PC-3 (cell line): Measurements from ENCODE around the gene GPR52. TPM values are rescaled to one million over a fixed set of nuclear protein-coding genes. Genes with fewer than 3 reads are reported as not detected.

Experiments used
- ATAC-seq: fragments of 200-7000 bp; cut with Tn5 transposase; 2 replicates; pipeline ENCODE4 v1.9.1; 2020; ENCODE audit warnings: mild to moderate bottlenecking, moderate library complexity
- Bru-seq: library from RNA; stranded (reverse); fragments of 400-500 nt; gene quantifications from one replicate; lab custom pipeline; 2021; lab: Mats Ljungman, UMichigan
- BruChase-seq, 2 experiments: library from RNA; stranded (reverse); fragments of 400-500 nt; gene quantifications; one replicate each; lab custom pipeline; 2021; lab: Mats Ljungman, UMichigan
- BruUV-seq: library from RNA; stranded (reverse); fragments of 400-500 nt; replicated peaks from 2 replicates; lab custom pipeline; 2021; lab: Mats Ljungman, UMichigan
- CTCF ChIA-PET: fragments of 300-600 bp; sonication (Branson Sonifier 250); formaldehyde crosslinking; loops from one replicate; lab custom pipeline; 2022; ENCODE audit warnings: antibody characterized with exemption; lab: Charles Lee
- POLR2A ChIA-PET: fragments of 300-600 bp; sonication (Branson Sonifier 250); formaldehyde crosslinking; loops from one replicate; lab custom pipeline; 2022; ENCODE audit warnings: antibody characterized with exemption; ENCODE audit not compliant: unreplicated experiment; lab: Charles Lee
- DNase-seq: peaks from one replicate; pipeline ENCODE4 v3.0.0-alpha.2; 2015
- H2AFZ ChIP-seq: fragments of 300-600 bp; sonication (generic); 2 replicates; pipeline ENCODE4 v1.6.0; 2016; ENCODE audit warnings: antibody characterized with exemption, low read length
- H3F3A ChIP-seq: fragments of 300-600 bp; sonication (generic); one replicate; pipeline ENCODE4 v1.6.0; 2017; ENCODE audit warnings: antibody characterized with exemption, low read length, control low read depth, mild to moderate bottlenecking; ENCODE audit not compliant: unreplicated experiment
- H3K27ac ChIP-seq: fragments of 300-600 bp; sonication (generic); 2 replicates; pipeline ENCODE4 v1.5.1; 2016; ENCODE audit warnings: mild to moderate bottlenecking, low read length
- H3K27me3 ChIP-seq: fragments of 300-600 bp; sonication (generic); 2 replicates; pipeline ENCODE4 v1.6.1; 2016; ENCODE audit warnings: low read length, mixed read lengths
- H3K36me3 ChIP-seq: fragments of 300-600 bp; sonication (generic); 2 replicates; pipeline ENCODE4 v1.6.1; 2016; ENCODE audit warnings: low read depth, mixed run types, low read length, mixed read lengths
- H3K4me1 ChIP-seq: fragments of 300-600 bp; sonication (generic); 2 replicates; pipeline ENCODE4 v1.5.1; 2016; ENCODE audit warnings: low read length; ENCODE audit not compliant: insufficient read depth
- H3K4me2 ChIP-seq: fragments of 300-600 bp; sonication (generic); 2 replicates; pipeline ENCODE4 v1.6.0; 2016; ENCODE audit warnings: low read length
- H3K4me3 ChIP-seq: fragments of 300-600 bp; sonication (generic); 2 replicates; pipeline ENCODE4 v1.5.1; 2016; ENCODE audit warnings: mild to moderate bottlenecking, low read length, mixed read lengths
- H3K79me2 ChIP-seq: fragments of 300-600 bp; sonication (generic); 2 replicates; pipeline ENCODE4 v1.6.1; 2017; ENCODE audit warnings: low read length, mixed read lengths
- H3K9ac ChIP-seq: fragments of 300-600 bp; sonication (generic); 2 replicates; pipeline ENCODE4 v1.6.0; 2016; ENCODE audit warnings: mild to moderate bottlenecking, low read length
- H3K9me2 ChIP-seq: fragments of 300-600 bp; sonication (generic); replicated peaks from 2 replicates; pipeline ENCODE4 v1.6.1; 2016; ENCODE audit warnings: mixed run types, low read length, mixed read lengths
- H3K9me3 ChIP-seq: fragments of 300-600 bp; sonication (generic); 2 replicates; pipeline ENCODE4 v1.6.1; 2016; ENCODE audit warnings: low read length, mixed read lengths
- H4K20me1 ChIP-seq: fragments of 300-600 bp; sonication (generic); 2 replicates; pipeline ENCODE4 v1.6.1; 2016; ENCODE audit warnings: low read length, mixed read lengths
- CTCF ChIP-seq: fragments of 300-600 bp; sonication (generic); conservative IDR thresholded peaks from 2 replicates; pipeline ENCODE4 v1.5.1; 2017; ENCODE audit warnings: antibody characterized with exemption, low read depth, mild to moderate bottlenecking, low read length
- EZH2 ChIP-seq: fragments of 300-600 bp; sonication (generic); IDR thresholded peaks from one replicate; pipeline ENCODE4 v1.6.1; 2017; ENCODE audit warnings: antibody characterized with exemption, mild to moderate bottlenecking, low read length; ENCODE audit not compliant: unreplicated experiment
- EZH2phosphoT487 ChIP-seq: fragments of 300-600 bp; sonication (generic); IDR thresholded peaks from 2 replicates; pipeline ENCODE4 v1.6.1; 2018; ENCODE audit warnings: mild to moderate bottlenecking, antibody characterized with exemption, low read length, borderline replicate concordance
- intact Hi-C: fragments of 100-400 bp; cut with micrococcal nuclease; formaldehyde crosslinking; loops from 2 replicates; pipeline ENCODE4 v1.9.0; 2023
- long read RNA-seq: library from polyadenylated mRNA; unstranded; transcript quantifications from one replicate; pipeline ENCODE4 v2.0.0, GENCODE V29; 2021; ENCODE audit not compliant: unreplicated experiment
- total RNA-seq: library from RNA; depleted of rRNA; stranded (reverse); fragments of >200 nt; gene quantifications from 2 replicates; pipeline ENCODE4 v1.2.3, GENCODE V29; 2014; rRNA removed

Gene GPR52
- total RNA-seq (0.44 and 3.6 TPM in 2 replicates), Bru-seq, nascent RNA (percentile 62 among the genes with signal in this experiment), BruChase-seq, experiment 1, labeled RNA remaining after a 6-hour chase (percentile 50 among the genes with signal in this experiment), BruChase-seq, experiment 2, labeled RNA remaining after a 2-hour chase (percentile 67 among the genes with signal in this experiment)
- long read RNA-seq, result 0 reads

GRCh38 chr1:174447866-174448530 is at the start of gene GPR52:
GPR52 (plus strand) TSS chr1:174447964; CDS start chr1:174448112, 148 bp downstream.
- Histone ChIP-seq H3K4me1 (no peaks in the 10 kb centered on the region), H3K9ac (no peak within 1 kb of the TSS), H3K36me3 (no peaks in the 10 kb centered on the region), H3K27me3 (no peaks in the 10 kb centered on the region), H4K20me1 (no peaks in the 10 kb centered on the region), H3K4me2 (no peak within 1 kb of the TSS), H3K27ac (no peak within 1 kb of the TSS), H3K4me3 (no peak within 1 kb of the TSS), H3K79me2 (no peaks in the 10 kb centered on the region), H2AFZ (no peak within 1 kb of the TSS), H3K9me3 (no peaks in the 10 kb centered on the region), H3F3A (no peaks in the 10 kb centered on the region), H3K9me2 (no peaks in the 10 kb centered on the region)
- intact Hi-C loops, result no loop called here
- POLR2A ChIA-PET, result no interaction called here
- TF ChIP-seq CTCF (no peak), EZH2phosphoT487 (no peak), EZH2 (no peak)
- no peak for DNase-seq
- BruUV-seq, result no TSS peak
- CTCF ChIA-PET, result no interaction called here
- ATAC-seq, result no peak

DNA sequence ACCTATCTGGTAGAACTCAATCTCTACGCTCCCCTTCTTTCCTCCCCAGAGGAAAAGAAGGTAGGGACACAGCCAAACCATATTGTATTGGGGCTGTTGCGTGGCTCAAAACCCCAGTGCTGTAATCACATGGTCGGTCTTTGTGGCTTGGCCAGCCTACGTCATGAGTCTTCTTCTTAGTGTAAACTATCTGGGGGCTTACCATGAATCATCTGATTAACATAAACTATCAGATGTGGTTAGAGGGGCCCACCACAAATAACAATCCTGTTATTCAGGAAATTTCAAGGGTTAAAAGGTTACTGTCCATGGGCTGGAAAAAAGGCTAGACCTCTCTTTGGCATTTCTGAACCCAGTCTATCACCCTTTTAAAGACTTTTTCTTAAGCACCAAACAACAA is 49.5 kb upstream of the GPR52 start:
- Histone ChIP-seq H3K9me3 (no peaks in the 10 kb centered on the region), H3K9me2 (no peaks in the 10 kb centered on the region), H3K27me3 (no peaks in the 10 kb centered on the region), H3F3A (no peaks in the 10 kb centered on the region), H3K27ac (no peak overlapping the region), H2AFZ (no peak overlapping the region), H3K4me3 (no peak overlapping the region), H3K36me3 (no peaks in the 10 kb centered on the region), H4K20me1 (no peaks in the 10 kb centered on the region), H3K79me2 (no peaks in the 10 kb centered on the region), H3K4me1 (no peaks in the 10 kb centered on the region), H3K9ac (no peak overlapping the region), H3K4me2 (no peak overlapping the region)
- ChIA-PET CTCF (no interaction called here), POLR2A (no interaction called here)
- DNase-seq, result no peak
- TF ChIP-seq EZH2phosphoT487, result no peak
- TF ChIP-seq EZH2, result no peak
- TF ChIP-seq CTCF, result no peak
- no peak for ATAC-seq
- intact Hi-C loops, result no loop called here
- BruUV-seq, result no TSS peak

- Histone ChIP-seq H3F3A (no peaks in the 10 kb centered on the region), H3K79me2 (no peaks in the 10 kb centered on the region), H3K4me3 (no peak overlapping the region), H3K9ac (no peak overlapping the region), H3K27me3 (no peaks in the 10 kb centered on the region), H2AFZ (no peak overlapping the region), H3K36me3 (no peaks in the 10 kb centered on the region), H3K9me3 (no peaks in the 10 kb centered on the region), H3K9me2 (no peaks in the 10 kb centered on the region), H3K4me2 (no peak overlapping the region), H3K27ac (no peak overlapping the region), H3K4me1 (no peaks in the 10 kb centered on the region), H4K20me1 (no peaks in the 10 kb centered on the region)
- no TSS peak for BruUV-seq
- CTCF ChIA-PET, result no interaction called here
- DNase-seq (no peak), ATAC-seq (no peak)
- intact Hi-C loops, result no loop called here
- no peak for TF ChIP-seq EZH2
- TF ChIP-seq EZH2phosphoT487, result no peak
- TF ChIP-seq CTCF, result no peak
- POLR2A ChIA-PET, result no interaction called here
Measured at GRCh38 chr1:174399211-174399610, 48.6 kb upstream of the GPR52 start.
